ENCODE results near the gene RECQL5.

DNA sequence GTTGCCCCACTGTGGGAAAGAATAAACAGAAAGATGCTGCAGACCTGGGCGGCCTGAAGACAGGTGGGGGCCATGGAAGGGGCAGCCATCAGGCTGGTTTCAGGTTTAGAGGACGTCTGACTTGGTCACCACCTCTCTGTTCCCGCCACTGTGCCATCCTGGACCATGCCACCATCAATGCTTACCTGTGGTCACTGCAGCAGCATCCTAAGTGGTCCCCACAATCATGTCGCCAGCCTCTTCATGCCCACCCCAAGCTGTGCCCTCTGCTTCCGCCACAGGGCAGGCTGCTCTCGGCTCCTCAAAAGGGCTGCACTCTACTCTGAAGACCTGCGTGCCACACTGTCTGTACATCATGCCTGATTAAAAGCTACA, 23.3 kb downstream of the RECQL5 start:
- TF ChIP-seq, protein P1, sequence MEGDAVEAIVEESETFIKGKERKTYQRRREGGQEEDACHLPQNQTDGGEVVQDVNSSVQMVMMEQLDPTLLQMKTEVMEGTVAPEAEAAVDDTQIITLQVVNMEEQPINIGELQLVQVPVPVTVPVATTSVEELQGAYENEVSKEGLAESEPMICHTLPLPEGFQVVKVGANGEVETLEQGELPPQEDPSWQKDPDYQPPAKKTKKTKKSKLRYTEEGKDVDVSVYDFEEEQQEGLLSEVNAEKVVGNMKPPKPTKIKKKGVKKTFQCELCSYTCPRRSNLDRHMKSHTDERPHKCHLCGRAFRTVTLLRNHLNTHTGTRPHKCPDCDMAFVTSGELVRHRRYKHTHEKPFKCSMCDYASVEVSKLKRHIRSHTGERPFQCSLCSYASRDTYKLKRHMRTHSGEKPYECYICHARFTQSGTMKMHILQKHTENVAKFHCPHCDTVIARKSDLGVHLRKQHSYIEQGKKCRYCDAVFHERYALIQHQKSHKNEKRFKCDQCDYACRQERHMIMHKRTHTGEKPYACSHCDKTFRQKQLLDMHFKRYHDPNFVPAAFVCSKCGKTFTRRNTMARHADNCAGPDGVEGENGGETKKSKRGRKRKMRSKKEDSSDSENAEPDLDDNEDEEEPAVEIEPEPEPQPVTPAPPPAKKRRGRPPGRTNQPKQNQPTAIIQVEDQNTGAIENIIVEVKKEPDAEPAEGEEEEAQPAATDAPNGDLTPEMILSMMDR (IDR thresholded peaks at IDR 0.05): no peak
- TF ChIP-seq POLR2A (IDR thresholded peaks at IDR 0.05): no peak
